Skin epidermis (tissue), 12 donors: ENCODE measurements around the gene SLC25A22.

Experiments used
- H3K27ac ChIP-seq, 21 experiments: fragments of 200-600 bp; sonication (generic) in 11 of 21; one replicate each; pipeline ENCODE4 v1.5.0; 2020; ENCODE audit warnings: mild to moderate bottlenecking in 3 of 21, inconsistent platforms in 2 of 21, moderate library complexity in 2 of 21
- H3K4me3 ChIP-seq, 7 experiments: fragments of 200-600 bp; sonication (generic) in 2 of 7; one replicate each; pipeline ENCODE4 v1.5.0; 2020; ENCODE audit warnings: inconsistent platforms in 2 of 7, mild to moderate bottlenecking in 2 of 7, moderate library complexity in 1 of 7

SLC25A22 gene

DNA sequence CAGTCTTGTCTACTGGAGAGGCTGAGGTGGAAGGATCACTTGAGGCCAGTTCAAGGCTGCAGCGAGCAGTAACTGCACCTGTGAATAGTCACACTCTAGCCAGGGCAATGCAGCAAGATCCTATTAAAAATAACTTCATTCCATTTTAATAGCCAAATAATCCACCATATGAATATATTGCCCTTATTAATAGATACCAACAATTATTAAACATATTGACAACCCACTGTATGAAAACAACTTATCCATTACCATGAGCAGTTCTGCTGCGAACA is 31.2 kb downstream of the SLC25A22 start:
- H3K4me3 ChIP-seq: no peak overlapping the region
- no peak overlapping the region for H3K27ac ChIP-seq

GRCh38 chr11:766106-766935 is 31.8 kb downstream of the SLC25A22 start:
- H3K27ac ChIP-seq: no peak overlapping the region
- no peak overlapping the region for H3K4me3 ChIP-seq

DNA sequence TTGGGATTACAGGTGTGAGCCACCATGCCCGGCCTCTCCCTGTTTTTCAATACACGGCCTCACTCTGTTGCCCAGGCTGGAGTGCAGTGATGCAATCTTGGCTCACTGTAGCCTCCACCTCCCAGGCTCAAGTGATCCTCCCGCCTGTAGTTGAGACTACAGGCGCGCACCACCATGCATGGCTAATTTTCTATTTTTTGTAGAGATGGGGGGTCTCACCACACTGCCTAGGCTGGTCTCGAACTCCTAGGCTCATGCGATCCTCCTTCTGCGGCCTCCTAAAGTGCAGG is 32.3 kb downstream of the SLC25A22 start:
- Histone ChIP-seq H3K4me3 (no peak overlapping the region), H3K27ac (no peak overlapping the region)

DNA sequence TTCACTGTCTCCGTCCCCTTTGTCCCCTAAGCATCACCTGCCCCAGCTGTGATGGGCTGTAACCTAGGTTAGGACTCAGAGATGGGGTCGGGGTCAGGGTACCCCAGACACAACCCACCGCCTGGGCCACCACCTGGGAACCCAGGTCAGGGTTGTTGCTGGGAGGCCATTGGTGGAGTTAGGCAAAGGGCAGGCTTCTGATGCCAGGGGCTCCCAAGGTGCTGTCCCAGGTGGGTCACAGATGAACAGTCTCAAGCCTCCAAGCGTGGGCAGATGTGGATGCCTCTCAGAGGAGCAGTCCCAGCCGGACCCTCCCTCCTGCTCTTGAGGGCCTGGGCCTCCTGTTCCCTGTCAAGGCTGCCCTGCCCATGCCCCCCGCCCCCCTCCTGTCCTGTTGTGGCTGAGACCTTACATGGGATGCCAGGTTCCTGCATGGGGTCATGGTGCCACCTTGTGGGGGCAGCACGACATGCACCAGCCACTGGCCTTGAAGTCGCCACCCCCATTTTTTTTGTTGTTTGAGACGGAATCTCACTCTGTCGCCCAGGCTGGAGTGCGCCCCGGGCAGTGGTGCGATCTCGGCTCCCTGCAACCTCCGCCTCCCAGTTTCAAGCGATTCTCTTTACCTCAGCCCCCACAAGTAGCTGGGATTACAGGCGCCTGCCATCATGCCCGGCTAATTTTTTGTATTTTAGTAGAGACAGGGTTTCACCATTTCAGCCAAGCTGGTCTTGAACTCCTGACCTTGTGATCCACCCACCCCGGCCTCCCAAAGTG is 32.9 kb downstream of the SLC25A22 start:
- H3K4me3 ChIP-seq: no peak overlapping the region
- no peak overlapping the region for H3K27ac ChIP-seq

GRCh38 chr11:764322-765024 is 33.6 kb downstream of the SLC25A22 start:
- peak overlapping the region in 3 of 21 experiments; percentile 2 to 56 (median 32) for H3K27ac ChIP-seq
- H3K4me3 ChIP-seq: no peak overlapping the region

DNA sequence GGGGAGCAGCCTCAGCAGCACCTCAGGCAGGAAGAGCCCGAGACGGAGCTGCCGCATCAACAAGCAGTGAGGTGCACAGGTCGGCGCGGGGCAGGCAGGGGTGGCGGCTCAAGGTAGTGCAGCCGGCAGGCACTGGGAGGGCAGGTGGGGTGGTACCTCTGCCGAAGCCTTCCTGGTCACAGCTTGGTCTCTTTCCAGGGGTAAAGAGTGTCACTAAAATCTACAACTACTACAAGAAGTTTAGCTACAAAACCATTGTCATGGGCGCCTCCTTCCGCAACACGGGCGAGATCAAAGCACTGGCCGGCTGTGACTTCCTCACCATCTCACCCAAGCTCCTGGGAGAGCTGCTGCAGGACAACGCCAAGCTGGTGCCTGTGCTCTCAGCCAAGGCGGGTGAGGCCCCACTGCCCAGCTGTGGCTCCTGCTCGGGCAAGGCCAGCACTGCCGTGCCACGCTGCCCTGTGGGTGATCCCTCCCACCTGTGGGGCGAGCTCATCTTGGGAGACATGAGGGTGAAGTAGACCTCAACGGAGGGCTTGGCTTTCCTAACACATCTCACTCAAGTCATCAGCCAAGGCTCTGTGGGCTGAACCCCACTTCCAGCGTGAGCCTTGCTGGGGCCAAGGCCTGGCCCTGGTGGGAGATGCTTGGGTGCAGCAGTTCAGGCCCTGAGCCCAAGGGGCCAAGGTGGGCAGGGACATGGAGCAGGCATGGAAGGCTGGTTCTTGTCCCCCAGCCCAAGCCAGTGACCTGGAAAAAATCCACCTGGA is 34.3 kb downstream of the SLC25A22 start:
- peak overlapping the region in 10 of 21 experiments; percentile 2 to 57 (median 44) for H3K27ac ChIP-seq
- no peak overlapping the region for H3K4me3 ChIP-seq

DNA sequence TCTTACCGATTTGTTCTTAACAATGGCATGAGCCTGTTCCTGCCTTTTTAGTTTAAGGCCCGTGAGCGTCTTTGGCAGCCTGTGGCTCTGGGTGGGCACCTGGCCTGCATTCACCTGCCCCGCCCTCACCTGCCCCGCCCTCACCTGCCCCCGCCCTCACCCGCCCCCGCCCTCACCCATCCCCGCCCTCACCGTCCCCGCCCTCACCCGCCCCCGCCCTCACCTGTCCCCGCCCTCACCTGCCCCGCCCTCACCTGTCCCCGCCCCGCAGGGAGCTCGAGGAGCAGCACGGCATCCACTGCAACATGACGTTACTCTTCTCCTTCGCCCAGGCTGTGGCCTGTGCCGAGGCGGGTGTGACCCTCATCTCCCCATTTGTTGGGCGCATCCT is 35.0 kb downstream of the SLC25A22 start:
- peak overlapping the region in 19 of 21 experiments; percentile 7 to 69 (median 47) for H3K27ac ChIP-seq

GRCh38 chr11:762421-763072 is 35.5 kb downstream of the SLC25A22 start:
- peak overlapping the region in 18 of 21 experiments; percentile 5 to 69 (median 32) for H3K27ac ChIP-seq
- no peak overlapping the region for H3K4me3 ChIP-seq

More for the DNA sequence above, 35.0 kb downstream of the SLC25A22 start:
- H3K4me3 ChIP-seq: no peak overlapping the region

GRCh38 chr11:761526-762108 is 36.5 kb downstream of the SLC25A22 start:
- H3K4me3 ChIP-seq: no peak overlapping the region
- peak overlapping the region in 1 of 21 experiments; percentile 63 for H3K27ac ChIP-seq

DNA sequence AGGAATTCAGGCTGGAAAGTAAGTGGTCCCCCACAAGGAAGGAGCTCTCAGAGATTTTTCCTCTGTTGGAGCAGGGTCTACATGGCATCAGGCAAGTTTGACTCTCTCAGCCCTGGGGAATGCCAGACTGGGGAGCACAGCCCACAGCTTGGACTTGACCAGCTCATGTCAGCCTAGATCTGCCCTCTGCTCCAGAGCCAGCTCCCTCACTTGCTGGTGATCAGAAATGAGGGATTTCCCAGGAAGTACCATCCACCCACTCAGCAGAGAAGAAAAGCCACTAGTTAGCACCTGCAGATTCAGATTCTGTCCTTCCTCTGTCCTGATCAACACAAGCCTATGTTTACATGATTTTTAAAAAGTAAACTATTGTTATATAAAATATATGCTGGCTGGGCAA is 37.8 kb downstream of the SLC25A22 start:
- Histone ChIP-seq H3K4me3 (no peak overlapping the region), H3K27ac (no peak overlapping the region)

- Histone ChIP-seq H3K27ac (peak overlapping the region in 2 of 21 experiments; percentile 15 to 94), H3K4me3 (no peak overlapping the region)
Measured at GRCh38 chr11:749731-750130, 48.4 kb downstream of the SLC25A22 start.

DNA sequence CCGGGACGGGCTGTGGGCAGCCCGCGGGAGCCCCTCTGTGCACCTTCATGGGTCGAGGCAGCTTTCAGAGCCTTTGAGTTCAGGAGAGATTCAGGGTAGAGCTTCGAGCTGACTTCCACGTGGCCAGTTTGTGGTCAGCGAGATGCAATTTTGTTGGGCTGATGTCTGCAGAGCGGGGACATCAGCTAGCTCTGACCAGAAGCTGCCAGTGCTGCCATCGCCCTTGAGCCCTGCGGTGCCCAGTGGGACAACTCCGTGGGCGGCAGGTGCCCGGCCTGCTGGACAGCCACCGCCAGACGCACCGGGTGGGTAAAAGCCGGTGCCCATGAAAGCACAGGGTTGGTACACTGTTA is 50.1 kb downstream of the SLC25A22 start:
- Histone ChIP-seq H3K4me3 (peak overlapping the region; percentile 81 to 98 (median 96)), H3K27ac (peak overlapping the region in 20 of 21 experiments; percentile 72 to 94 (median 86))

DNA sequence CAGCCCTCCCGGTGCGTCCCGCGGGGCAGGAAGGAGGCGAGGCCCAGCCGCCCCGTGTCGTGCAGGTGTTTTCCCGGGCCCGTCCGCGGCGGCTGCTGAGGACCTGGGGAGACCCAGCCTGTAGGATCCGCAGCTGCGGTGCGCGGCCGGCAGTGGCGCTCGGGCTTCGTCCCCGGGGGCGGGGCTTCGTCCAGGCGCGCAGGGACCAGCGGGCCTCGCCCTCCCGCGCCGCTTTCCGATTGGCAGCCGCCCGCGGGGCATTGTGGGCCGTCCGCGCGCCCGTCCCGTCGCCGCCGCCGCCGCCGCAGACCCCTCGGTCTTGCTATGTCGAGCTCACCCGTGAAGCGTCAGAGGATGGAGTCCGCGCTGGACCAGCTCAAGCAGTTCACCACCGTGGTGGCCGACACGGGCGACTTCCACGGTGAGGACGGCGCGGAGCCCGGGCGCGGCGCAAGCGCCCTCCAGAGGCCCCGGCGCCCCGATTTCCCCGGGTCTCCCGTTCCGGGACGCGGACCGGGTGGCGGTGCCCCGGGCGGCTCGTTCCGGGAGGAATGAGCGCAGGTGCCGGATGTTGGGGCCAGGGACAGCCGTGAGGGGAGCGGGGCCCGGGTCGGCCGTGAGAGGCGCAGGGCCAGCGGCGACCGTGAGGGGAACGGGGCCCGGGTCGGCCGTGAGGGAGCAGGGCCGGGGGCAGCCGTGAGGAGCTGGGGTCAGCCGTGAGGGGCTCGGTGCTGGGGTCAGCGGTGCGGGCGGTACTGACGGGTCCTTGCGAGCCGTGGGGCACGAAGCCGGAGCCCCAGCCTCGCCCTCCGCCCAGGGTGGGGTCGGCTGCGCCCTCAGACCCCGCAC is 50.7 kb downstream of the SLC25A22 start, which contains the start of gene TALDO1:
TSS of gene TALDO1 (plus strand) at position 307 of the 849 bp plus-strand sequence. CDS start at position 325, 18 bp downstream.
- Histone ChIP-seq H3K4me3 (peak within 1 kb of the TSS; percentile 81 to 98 (median 96)), H3K27ac (peak within 1 kb of the TSS; percentile 43 to 94 (median 86))

DNA sequence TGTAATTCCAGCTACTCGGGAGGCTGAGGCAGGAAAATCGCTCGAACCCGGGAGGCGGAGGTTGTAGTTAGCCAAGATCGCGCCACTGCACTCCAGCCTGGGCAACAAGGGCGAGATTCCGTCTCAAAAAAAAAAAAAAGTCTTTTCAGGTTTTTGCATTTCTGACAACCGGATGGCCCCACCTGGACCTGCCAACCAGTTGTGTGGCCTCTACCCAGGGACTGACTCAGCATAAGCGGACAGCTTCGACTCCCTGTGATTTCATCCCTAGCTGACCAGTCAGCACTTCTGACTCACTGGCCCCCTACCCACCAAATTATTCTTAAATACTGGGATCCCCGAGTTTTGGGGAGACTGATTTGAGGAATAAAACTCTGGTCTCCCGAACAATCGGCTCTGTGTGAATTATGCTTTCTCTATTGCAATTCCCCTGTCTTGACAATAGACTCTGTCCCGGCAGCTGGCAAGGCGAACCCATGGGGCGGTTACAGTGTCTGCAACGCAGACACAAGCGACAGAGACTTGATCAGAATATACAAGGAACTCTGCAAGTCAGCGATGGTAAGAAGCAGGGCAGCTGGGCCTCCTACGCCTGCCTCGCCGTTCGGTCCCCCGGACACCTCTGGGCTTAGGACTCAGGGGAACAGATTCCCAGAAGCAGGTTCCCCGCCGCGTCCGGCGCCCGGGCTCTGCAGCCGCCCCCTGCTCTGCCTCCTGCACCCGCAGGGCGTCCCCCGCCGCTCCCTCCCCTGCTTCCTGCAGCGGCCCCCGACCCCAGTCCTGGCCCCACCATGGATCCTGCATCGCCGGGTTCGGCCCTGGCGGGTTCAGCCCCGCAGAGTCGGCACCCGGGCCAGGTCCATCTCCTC is 51.6 kb downstream of the SLC25A22 start:
- Histone ChIP-seq H3K4me3 (peak overlapping the region; percentile 81 to 98 (median 96)), H3K27ac (peak overlapping the region in 19 of 21 experiments; percentile 17 to 93 (median 84))

GRCh38 chr11:745428-745827 is 52.7 kb downstream of the SLC25A22 start:
- H3K27ac ChIP-seq: no peak overlapping the region
- no peak overlapping the region for H3K4me3 ChIP-seq

- no peak overlapping the region for H3K4me3 ChIP-seq
- H3K27ac ChIP-seq: no peak overlapping the region
Measured at GRCh38 chr11:742571-743201, 55.4 kb downstream of the SLC25A22 start.

- Histone ChIP-seq H3K4me3 (no peak overlapping the region), H3K27ac (no peak overlapping the region)
Measured at GRCh38 chr11:742156-742546, 55.9 kb downstream of the SLC25A22 start.
